Hematopoietic multipotent progenitor cell (in vitro differentiated cells): ENCODE measurements around the gene ARHGEF16. TPM values are rescaled to one million over a fixed set of nuclear protein-coding genes. Genes with fewer than 3 reads are reported as not detected.

ENCODE experiments used
- DNase-seq, 3 donors: peaks; one replicate each; pipeline ENCODE4 v3.0.0-alpha.2; 2011 to 2015; ENCODE audit warnings: low read depth in 2 of 3, low spot score in 2 of 3
- total RNA-seq: library from RNA; depleted of rRNA; stranded (reverse); fragments of >200 nt; gene quantifications from one replicate; pipeline ENCODE4 v1.2.3, GENCODE V29; 2012

Gene ARHGEF16
- total RNA-seq, 1 donor = 0.27 TPM

GRCh38 chr1:3454811-3455618 lies 550 bp downstream of the ARHGEF16 start:
- DNase-seq = peak in 2 of 3 donors; percentile 25 to 32

- no peak for DNase-seq
Observed at GRCh38 chr1:3455670-3456448, 1.4 kb downstream of the ARHGEF16 start.

- DNase-seq = no peak
Observed at GRCh38 chr1:3456449-3456963, 2.0 kb downstream of the ARHGEF16 start.

- no peak for DNase-seq
Observed at GRCh38 chr1:3456964-3457909, 2.8 kb downstream of the ARHGEF16 start.

- peak in 1 of 3 donors; percentile 57 for DNase-seq
Observed at GRCh38 chr1:3457910-3458883, 3.7 kb downstream of the ARHGEF16 start.

- DNase-seq = no peak
Observed at GRCh38 chr1:3459051-3459908, 4.8 kb downstream of the ARHGEF16 start.

GRCh38 chr1:3459940-3460671 lies 5.6 kb downstream of the ARHGEF16 start:
- no peak for DNase-seq

GRCh38 chr1:3460672-3461131 lies 6.2 kb downstream of the ARHGEF16 start:
- DNase-seq = no peak

- no peak for DNase-seq
Observed at GRCh38 chr1:3461238-3461933, 6.9 kb downstream of the ARHGEF16 start.

- no peak for DNase-seq
Observed at GRCh38 chr1:3461934-3462275, 7.4 kb downstream of the ARHGEF16 start.

- DNase-seq = no peak
Observed at GRCh38 chr1:3462356-3463012, 8.0 kb downstream of the ARHGEF16 start.

GRCh38 chr1:3463013-3463385 lies 8.5 kb downstream of the ARHGEF16 start:
- no peak for DNase-seq

GRCh38 chr1:3463408-3463863 lies 9.0 kb downstream of the ARHGEF16 start:
- DNase-seq = no peak

GRCh38 chr1:3463891-3464648 lies 9.6 kb downstream of the ARHGEF16 start:
- no peak for DNase-seq

GRCh38 chr1:3464649-3465025 lies 10.2 kb downstream of the ARHGEF16 start:
- DNase-seq = no peak
